HCT116 (cell line): Measurements from ENCODE around the gene PITPNM1. TPM values are rescaled to one million over a fixed set of nuclear protein-coding genes. Genes with fewer than 3 reads are reported as not detected.

Experiments used
- ATAC-seq: fragments of 200-7000 bp; cut with Tn5 transposase; 2 replicates; pipeline ENCODE4 v1.9.1; 2020; ENCODE audit warnings: mild to moderate bottlenecking, moderate library complexity
- BruUV-seq: library from RNA; stranded (reverse); fragments of 400-500 nt; replicated peaks from 2 replicates; lab custom pipeline; 2021; lab: Mats Ljungman, UMichigan
- CTCF ChIA-PET: fragments of 300-600 bp; sonication (Branson Sonifier 250); formaldehyde crosslinking; loops from one replicate; lab custom pipeline; 2021; ENCODE audit warnings: antibody characterized with exemption; lab: Charles Lee
- POLR2A ChIA-PET: fragments of 300-600, 350-600 bp; sonication (Branson Sonifier 250); formaldehyde crosslinking; loops from one replicate; lab custom pipeline; 2021; ENCODE audit warnings: antibody characterized with exemption; lab: Charles Lee
- RAD21 ChIA-PET, 2 experiments: fragments of 300-600 bp; sonication (Branson Sonifier 250); formaldehyde crosslinking; loops; one replicate each; lab custom pipeline; 2023; ENCODE audit warnings: low total read pairs in 2 of 2; ENCODE audit not compliant: uncharacterized antibody in 2 of 2, unreplicated experiment in 2 of 2, low non-redundant PET in 1 of 2; lab: Charles Lee
- DNase-seq: peaks from one replicate; pipeline ENCODE4 v3.0.0-alpha.2; 2010; ENCODE audit warnings: low read depth, low spot score
- H2AFZ ChIP-seq: fragments of 200-600 bp; shearing (Covaris generic), sonication (generic); 2 replicates; pipeline ENCODE4 v1.6.1; 2017; ENCODE audit warnings: low read depth, mixed run types, mixed read lengths, antibody characterized with exemption, low read length; ENCODE audit not compliant: poor library complexity, severe bottlenecking
- H3K27ac ChIP-seq: 2 replicates; pipeline ENCODE4 v1.5.1; 2012; ENCODE audit warnings: low read depth, low read length
- H3K27me3 ChIP-seq: fragments of 200-600 bp; sonication (generic); 2 replicates; pipeline ENCODE4 v1.6.1; 2016; ENCODE audit warnings: mixed run types, low read length, mixed read lengths; ENCODE audit not compliant: insufficient read depth
- H3K36me3 ChIP-seq, 2 experiments: fragments of 200-500 bp in 1 of 2; fragments of 200-600 bp in 1 of 2; sonication (Bioruptor generic) in 1 of 2; sonication (generic) in 1 of 2; 2 replicates each; pipeline versions ENCODE4 v1.5.1 to v1.6.1; 2014 to 2016; ENCODE audit warnings: low read length in 2 of 2, inconsistent platforms in 1 of 2, mixed read lengths in 1 of 2, mixed run types in 1 of 2; ENCODE audit not compliant: insufficient read depth in 2 of 2, control insufficient read depth in 1 of 2
- H3K4me1 ChIP-seq, 2 experiments: fragments of 200-600 bp in 1 of 2; sonication (generic) in 1 of 2; 2 replicates each; pipeline versions ENCODE4 v1.5.1 to v1.6.1; 2012 to 2017; ENCODE audit warnings: low read length in 2 of 2, inconsistent platforms in 1 of 2, mild to moderate bottlenecking in 1 of 2, mixed read lengths in 1 of 2, mixed run types in 1 of 2, moderate library complexity in 1 of 2; ENCODE audit not compliant: insufficient read depth in 2 of 2, control insufficient read depth in 1 of 2
- H3K4me2 ChIP-seq: fragments of 200-600 bp; sonication (generic); 2 replicates; pipeline ENCODE4 v1.6.1; 2017; ENCODE audit warnings: mixed run types, low read length, mixed read lengths
- H3K4me3 ChIP-seq, 2 experiments: fragments of 200-600 bp in 1 of 2; sonication (generic) in 1 of 2; replicated peaks in 1 of 2; 2 replicates each; pipeline ENCODE4 v1.5.1; 2011 to 2016; ENCODE audit warnings: low read length in 2 of 2, control low read depth in 1 of 2, low read depth in 1 of 2, mild to moderate bottlenecking in 1 of 2, mixed read lengths in 1 of 2, mixed run types in 1 of 2
- H3K79me2 ChIP-seq: fragments of 200-600 bp; sonication (generic); 2 replicates; pipeline ENCODE4 v1.6.1; 2017; ENCODE audit warnings: mild to moderate bottlenecking, mixed run types, low read length, moderate library complexity, mixed read lengths; ENCODE audit not compliant: insufficient read depth
- H3K9ac ChIP-seq: fragments of 200-600 bp; sonication (generic); 2 replicates; pipeline ENCODE4 v1.6.1; 2016; ENCODE audit warnings: low read length, mixed read lengths
- H3K9me2 ChIP-seq: fragments of 200-600 bp; sonication (generic), shearing (Covaris generic); 2 replicates; pipeline ENCODE4 v1.6.1; 2017; ENCODE audit warnings: mixed run types, mild to moderate bottlenecking, moderate library complexity; ENCODE audit not compliant: insufficient read depth
- H3K9me3 ChIP-seq, 2 experiments: fragments of 200-500 bp in 1 of 2; fragments of 200-600 bp in 1 of 2; sonication (Bioruptor generic) in 1 of 2; sonication (generic) in 1 of 2; 2 replicates each; pipeline ENCODE4 v1.6.1; 2014 to 2017; ENCODE audit warnings: low read length in 2 of 2, mixed read lengths in 2 of 2, inconsistent platforms in 1 of 2, low read depth in 1 of 2, mild to moderate bottlenecking in 1 of 2, mixed run types in 1 of 2, moderate library complexity in 1 of 2; ENCODE audit not compliant: control insufficient read depth in 1 of 2, insufficient read depth in 1 of 2
- H4K20me1 ChIP-seq: fragments of 200-600 bp; sonication (generic), shearing (Covaris generic); 2 replicates; pipeline ENCODE4 v1.6.1; 2017; ENCODE audit warnings: mixed run types, mild to moderate bottlenecking, moderate library complexity; ENCODE audit not compliant: insufficient read depth
- CBX3 ChIP-seq: IDR thresholded peaks from 2 replicates; pipeline ENCODE4 v1.6.1; 2012; ENCODE audit warnings: low read depth
- CEBPB ChIP-seq: IDR thresholded peaks from 2 replicates; pipeline ENCODE4 v1.6.1; 2012; ENCODE audit warnings: low read depth
- EGR1 ChIP-seq: IDR thresholded peaks from 2 replicates; pipeline ENCODE4 v1.6.1; 2012; ENCODE audit warnings: low read depth
- EZH2 ChIP-seq: fragments of 200-600 bp; sonication (generic); IDR thresholded peaks from 2 replicates; pipeline ENCODE4 v1.6.1; 2017; ENCODE audit warnings: antibody characterized with exemption, mixed run types
- EZH2phosphoT487 ChIP-seq: fragments of 200-600 bp; IDR thresholded peaks from 2 replicates; pipeline ENCODE4 v1.6.1; 2018; ENCODE audit warnings: antibody characterized with exemption, borderline replicate concordance
- FOSL1 ChIP-seq: IDR thresholded peaks from 2 replicates; pipeline ENCODE4 v1.6.1; 2012; ENCODE audit warnings: low read depth
- JUND ChIP-seq: IDR thresholded peaks from 2 replicates; pipeline ENCODE4 v1.6.1; 2012
- POLR2A ChIP-seq: IDR thresholded peaks from 2 replicates; pipeline ENCODE4 v1.7.0; 2011; ENCODE audit warnings: borderline replicate concordance; ENCODE audit not compliant: insufficient read depth, insufficient read length; ENCODE audit errors: extremely low read depth
- RAD21 ChIP-seq: IDR thresholded peaks from 2 replicates; pipeline ENCODE4 v1.6.1; 2012; ENCODE audit warnings: low read depth, mild to moderate bottlenecking
- REST ChIP-seq: IDR thresholded peaks from 2 replicates; pipeline ENCODE4 v1.6.1; 2012; ENCODE audit warnings: low read depth
- SP1 ChIP-seq: IDR thresholded peaks from 2 replicates; pipeline ENCODE4 v1.6.1; 2012; ENCODE audit warnings: low read depth
- SRF ChIP-seq: IDR thresholded peaks from 2 replicates; pipeline ENCODE4 v1.6.1; 2012; ENCODE audit warnings: low read depth
- TCF7L2 ChIP-seq: IDR thresholded peaks from 2 replicates; pipeline ENCODE4 v1.7.0; 2011; ENCODE audit warnings: borderline replicate concordance, inconsistent platforms; ENCODE audit not compliant: insufficient read depth, insufficient read length; ENCODE audit errors: extremely low read depth
- ZFX ChIP-seq: fragments of 450-650 bp; IDR thresholded peaks from 2 replicates; pipeline ENCODE4 v1.6.1; 2017
- ZNF274 ChIP-seq: fragments of 200-500 bp; sonication (Bioruptor generic); IDR thresholded peaks from 2 replicates; pipeline ENCODE4 v1.6.1; 2014; ENCODE audit warnings: mild to moderate bottlenecking, low read depth, low read length, inconsistent platforms
- intact Hi-C: fragments of 100-400 bp; cut with micrococcal nuclease; formaldehyde crosslinking; loops from 2 replicates; pipeline ENCODE4 v1.10.0; 2022
- total RNA-seq: library from RNA; stranded (reverse); gene quantifications from one replicate; pipeline ENCODE4 v1.2.1, GENCODE V29; 2021; ENCODE audit not compliant: unreplicated experiment

Gene PITPNM1
- total RNA-seq, 1 experiment from 2014 or later, result 79.5 TPM

- TF ChIP-seq POLR2A, result no peak
- no peak for TF ChIP-seq ZNF274
- no peak for TF ChIP-seq JUND
- TF ChIP-seq FOSL1, result no peak
These were observed 41.3 kb downstream of the PITPNM1 start (continued) for GRCh38 chr11:67463680-67464410.

GRCh38 chr11:67463186-67463585, 42.0 kb downstream of the PITPNM1 start:
- POLR2A ChIA-PET, result no interaction called here
- H3K9me2 ChIP-seq, result no peaks in the 10 kb centered on the region
- RAD21 ChIA-PET, result no interaction called here
- H3K36me3 ChIP-seq, result no peaks in the 10 kb centered on the region
- 0 out of 4 replicates have a peak overlapping the region, but pooled peaks of 1 of the 2 experiments have one; percentile 96 for H3K4me3 ChIP-seq
- no peak overlapping the region for H2AFZ ChIP-seq
- CTCF ChIA-PET, result no interaction called here
- H3K4me2 ChIP-seq, result peak overlapping the region; percentile 100
- H3K4me1 ChIP-seq, result peaks cover 35 to 51% of the 10 kb centered on the region in 2 experiments
- no peak for ATAC-seq
- H4K20me1 ChIP-seq, result no peaks in the 10 kb centered on the region
- H3K9ac ChIP-seq, result peak overlapping the region; percentile 97
- DNase-seq, result no peak
- H3K79me2 ChIP-seq, result peaks cover 9% of the 10 kb centered on the region; the same call in 1 of the 2 replicates
- no TSS peak for BruUV-seq
- TF ChIP-seq TCF7L2 (no peak), EZH2phosphoT487 (no peak), SP1 (no peak)
- H3K9me3 ChIP-seq, result no peaks in the 10 kb centered on the region
- intact Hi-C loops, result no loop called here
- H3K27me3 ChIP-seq, result no peaks in the 10 kb centered on the region
- peak overlapping the region; percentile 98 for H3K27ac ChIP-seq

- no peaks in the 10 kb centered on the region for H3K36me3 ChIP-seq
- no peak overlapping the region for H3K4me3 ChIP-seq
- TF ChIP-seq FOSL1 (no peak), EZH2phosphoT487 (no peak), EZH2 (no peak), ZFX (no peak), SRF (no peak), CEBPB (no peak), SP1 (no peak), EGR1 (no peak), REST (no peak), RAD21 (no peak), ZNF274 (no peak), CBX3 (no peak)
- no peak overlapping the region for H3K27ac ChIP-seq
- H3K27me3 ChIP-seq, result no peaks in the 10 kb centered on the region
- ChIA-PET POLR2A (no interaction called here), RAD21 (no interaction called here), CTCF (no interaction called here)
- no peaks in the 10 kb centered on the region for H3K9me2 ChIP-seq
- no peaks in the 10 kb centered on the region for H3K79me2 ChIP-seq
- intact Hi-C loops, result no loop called here
- BruUV-seq, result no TSS peak
- peaks cover 4 to 7% of the 10 kb centered on the region in 2 experiments for H3K4me1 ChIP-seq
- no peaks in the 10 kb centered on the region for H3K9me3 ChIP-seq
- H3K9ac ChIP-seq, result no peak overlapping the region
- no peak for DNase-seq
- no peak overlapping the region for H3K4me2 ChIP-seq
- ATAC-seq, result no peak
- H2AFZ ChIP-seq, result no peak overlapping the region
- no peaks in the 10 kb centered on the region for H4K20me1 ChIP-seq
These were observed 46.9 kb downstream of the PITPNM1 start for GRCh38 chr11:67458266-67458665.
